HG03175 (cell line): ENCODE data around the gene NEUROD2.

ENCODE experiments used
- ATAC-seq: cut with Tn5 transposase; IDR thresholded peaks from one replicate; pipeline ENCODE4 v1.9.1; 2021; ENCODE audit warnings: mild to moderate bottlenecking, moderate library complexity; ENCODE audit not compliant: unreplicated experiment

Gene NEUROD2

DNA sequence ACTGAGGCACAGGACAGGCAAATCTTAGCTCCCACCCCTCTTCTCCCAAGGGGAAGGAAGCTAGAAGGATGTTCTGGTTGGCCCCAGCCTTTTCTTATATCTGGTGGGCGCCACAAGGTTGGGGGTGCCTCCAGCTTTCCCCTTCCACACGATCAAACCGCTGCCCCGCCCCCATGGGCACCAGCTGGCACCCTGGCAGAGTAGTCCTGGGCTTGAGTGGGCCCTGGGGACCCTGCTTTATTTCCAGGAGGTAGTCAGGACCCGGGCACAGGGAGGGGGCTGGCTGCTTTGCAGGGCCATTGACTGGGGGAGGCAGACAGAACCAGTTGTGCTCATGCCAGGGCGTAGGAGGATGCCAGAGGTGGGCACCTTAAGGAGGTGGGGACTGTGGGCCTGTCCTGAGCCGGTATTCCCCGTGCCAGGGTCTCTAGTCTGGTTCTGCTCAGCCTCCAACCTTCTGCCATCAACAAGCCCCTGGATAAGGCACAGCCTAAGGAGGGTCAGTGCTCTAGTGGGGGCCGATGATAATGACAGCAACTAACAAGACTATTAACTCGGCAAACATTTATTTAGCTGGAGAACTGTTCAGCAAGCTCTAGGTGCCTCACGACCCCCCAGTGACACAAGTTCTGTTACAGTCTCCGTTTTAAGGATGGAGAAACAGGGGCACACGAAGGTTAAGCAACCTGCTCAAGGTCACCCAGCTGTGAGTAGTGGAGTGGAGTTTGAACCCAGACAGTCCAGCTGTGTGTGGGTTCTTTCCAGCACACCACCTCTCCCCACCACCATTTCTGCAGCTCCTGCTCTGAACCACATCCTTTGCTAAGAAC, 11.5 kb upstream of the NEUROD2 start:
- no peak for ATAC-seq

DNA sequence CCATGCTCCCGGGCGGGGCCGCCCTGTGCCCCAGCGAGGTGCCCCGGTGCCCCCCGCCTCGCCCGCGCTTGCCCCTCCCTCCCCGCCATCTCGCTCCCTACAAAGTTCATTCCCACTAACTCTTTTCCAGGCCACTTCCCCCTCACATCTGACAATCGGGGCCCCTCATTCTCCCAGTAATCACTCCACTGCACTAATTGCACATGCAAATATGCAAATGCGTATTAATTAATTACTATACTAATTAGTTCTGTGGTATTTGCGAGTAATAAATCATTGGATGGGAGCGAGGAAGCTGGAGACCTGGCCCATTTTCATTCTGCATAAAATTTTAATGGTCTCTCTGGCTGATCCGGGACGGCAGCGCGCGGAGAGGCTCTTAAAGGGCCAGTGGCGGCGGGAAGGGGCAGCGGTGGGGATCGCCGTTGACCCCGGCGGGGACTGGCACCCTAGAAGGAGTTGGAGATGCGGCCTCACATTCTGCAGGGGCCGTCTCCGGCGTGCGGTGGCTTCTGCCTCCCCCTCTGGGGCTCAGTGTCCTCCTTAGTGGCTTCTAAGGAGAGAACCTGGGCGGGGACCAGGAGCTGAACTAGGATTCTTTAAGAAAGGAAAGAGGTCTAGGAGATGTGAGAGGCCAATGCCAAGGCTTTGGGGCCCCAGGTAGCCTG, 10.7 kb upstream of the NEUROD2 start:
- ATAC-seq: no peak

DNA sequence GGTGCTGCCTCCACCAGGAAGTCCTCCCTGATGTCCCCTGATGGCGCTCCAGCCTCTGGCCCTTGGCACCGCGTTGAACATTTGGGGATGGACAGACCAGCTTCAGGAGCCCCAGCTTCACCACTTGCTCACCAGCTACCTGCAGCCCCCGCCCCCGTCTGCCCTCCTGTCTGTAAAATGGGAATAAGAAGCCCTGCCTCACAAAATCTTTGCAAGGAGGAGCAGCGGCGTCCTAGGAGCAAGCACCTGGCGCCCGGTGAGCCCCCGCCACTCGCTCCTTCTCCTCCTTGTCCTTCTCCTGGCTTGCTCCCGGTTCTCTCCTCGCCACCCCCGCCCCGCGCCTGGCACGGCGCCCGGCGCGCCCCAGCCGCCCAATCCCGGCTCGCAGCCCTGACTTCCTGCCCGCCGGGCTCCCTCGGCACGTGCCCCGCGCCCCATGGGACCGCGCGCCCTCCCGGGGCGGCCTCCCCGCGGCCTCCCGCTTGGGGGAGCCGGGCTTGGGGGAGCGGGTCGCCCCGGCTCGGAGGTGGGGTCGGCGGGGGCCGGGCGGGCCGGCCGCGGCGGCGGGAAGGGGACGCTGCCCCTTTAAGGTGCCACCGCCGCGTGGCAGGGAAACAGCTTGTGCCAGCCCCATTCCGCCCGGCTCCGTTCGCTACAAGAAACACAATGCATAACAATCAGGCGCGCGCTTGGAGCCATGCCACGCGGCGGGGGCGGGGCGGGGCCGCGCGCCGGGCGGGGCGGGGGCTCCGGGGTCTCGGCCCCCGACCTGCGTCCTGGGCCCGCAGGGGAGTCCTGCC, 9.9 kb upstream of the NEUROD2 start:
- no peak for ATAC-seq

DNA sequence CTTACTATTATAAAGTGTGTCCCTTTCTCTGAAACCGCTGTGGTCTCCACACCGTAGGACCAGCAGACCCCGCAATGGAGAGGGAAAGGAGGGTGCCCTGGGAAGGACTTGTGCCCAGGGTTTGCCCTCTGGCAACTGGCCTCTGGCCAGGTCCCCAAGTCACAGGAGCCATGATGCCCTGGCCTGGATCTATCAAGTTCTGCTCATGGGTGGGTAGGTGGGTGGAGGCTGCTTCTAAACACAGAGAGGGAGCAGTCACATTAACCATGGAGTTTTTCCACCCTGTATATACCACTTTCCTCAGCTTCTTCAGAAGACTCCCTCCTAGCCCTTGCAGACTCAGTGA, 9.4 kb upstream of the NEUROD2 start:
- no peak for ATAC-seq

DNA sequence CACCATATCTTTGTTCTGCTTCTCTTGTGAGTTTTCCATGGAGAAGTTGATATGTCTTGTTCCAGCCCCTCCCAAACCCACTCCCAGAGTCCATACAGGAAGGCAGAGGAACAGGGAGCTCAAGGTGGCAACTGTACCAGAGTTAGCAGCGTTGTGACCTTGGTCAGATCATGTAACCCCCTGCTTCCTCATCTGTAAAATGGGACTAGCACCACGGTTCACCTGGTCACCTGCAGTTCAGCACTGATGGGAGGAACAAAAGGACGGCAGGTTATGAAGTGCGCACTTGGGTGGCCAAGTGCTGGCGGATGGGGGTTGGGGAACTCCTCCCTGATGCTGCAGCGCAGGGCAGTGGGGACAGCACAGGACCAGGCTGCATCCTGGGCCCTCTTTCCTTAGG, 7.7 kb upstream of the NEUROD2 start:
- ATAC-seq: no peak

DNA sequence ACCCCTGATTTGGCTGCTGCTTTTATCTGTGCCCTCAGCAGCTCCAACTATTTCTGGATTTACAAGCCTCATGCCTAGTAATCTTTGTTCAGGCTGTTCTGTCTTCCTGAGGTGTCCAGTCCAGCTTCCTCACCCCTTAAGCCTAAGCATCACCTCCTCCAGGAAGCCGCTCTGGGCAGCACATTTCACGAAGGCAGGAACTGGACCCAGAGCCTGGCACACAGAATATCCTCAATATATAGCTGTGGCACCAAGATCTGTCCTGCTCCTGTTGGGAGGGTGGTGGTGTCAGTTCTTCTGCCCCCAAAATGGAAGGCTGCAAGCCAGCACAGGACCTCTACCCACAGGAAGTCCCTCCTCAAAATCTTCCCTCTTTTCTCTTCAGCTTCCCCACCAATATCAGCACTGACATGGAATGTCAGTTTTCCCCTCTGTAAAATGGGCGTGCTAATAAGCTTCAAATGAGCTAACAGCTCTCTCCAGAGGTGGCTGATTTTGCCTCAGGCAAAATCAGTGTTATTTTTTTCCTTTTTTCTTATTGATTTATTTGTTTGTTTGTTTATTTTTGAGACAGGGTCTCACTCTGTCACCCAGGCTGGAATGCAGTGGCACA, 6.9 kb upstream of the NEUROD2 start:
- no peak for ATAC-seq

DNA sequence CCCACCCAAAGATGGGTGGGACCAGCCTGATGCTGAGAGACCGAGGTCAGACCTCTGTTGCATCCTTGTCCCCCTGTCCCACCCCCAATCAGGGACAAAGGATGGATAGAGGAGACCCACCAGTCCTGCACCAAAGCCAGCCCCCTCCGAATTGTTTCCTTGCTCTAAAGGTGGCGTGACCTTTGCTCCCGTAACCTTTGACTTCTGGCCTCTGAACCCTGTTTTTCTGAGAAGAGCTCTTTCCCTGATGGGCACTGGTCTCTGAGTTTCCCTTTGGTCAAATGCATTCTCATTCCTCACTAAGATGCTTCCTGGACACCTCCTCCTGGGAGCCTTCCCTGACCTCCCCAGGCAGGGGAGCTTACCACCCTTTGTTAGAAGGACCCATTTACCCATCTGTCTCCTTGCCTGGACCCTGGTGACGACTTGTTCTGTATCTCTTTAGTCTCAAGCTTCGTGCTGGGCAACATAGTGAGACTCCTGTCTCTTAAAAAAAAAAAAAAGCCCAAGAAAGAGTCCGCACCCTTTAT, 5.3 kb upstream of the NEUROD2 start:
- no peak for ATAC-seq

DNA sequence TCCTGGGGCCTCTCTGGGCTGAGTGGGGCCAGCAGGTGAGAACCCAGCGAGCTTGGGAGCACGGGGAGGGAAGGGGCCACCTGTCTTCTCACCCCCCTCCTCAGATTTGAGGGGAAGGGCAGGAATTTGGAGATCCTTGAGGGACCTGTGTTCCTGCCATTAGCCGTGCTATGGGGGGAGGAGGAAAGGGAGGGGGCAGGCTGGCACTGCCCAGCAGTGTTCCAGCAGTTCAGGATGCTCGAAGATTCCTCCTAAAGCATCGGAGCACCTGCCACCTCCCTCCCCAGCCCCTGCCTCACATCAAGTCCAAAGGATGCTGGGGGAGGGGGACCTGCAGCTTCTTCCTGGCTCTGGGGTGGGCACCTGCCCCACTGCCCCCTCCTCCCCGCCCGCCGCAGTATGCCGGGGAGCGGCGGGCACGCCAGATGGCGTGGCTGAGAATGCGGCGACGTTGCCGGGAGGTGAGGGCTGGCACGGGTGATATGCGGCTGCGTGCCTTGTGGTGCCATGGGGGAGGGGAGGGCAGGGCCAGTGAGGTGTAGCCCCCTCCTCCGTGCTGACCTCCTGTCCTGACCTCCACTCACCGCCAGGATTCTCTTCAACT, 4.7 kb upstream of the NEUROD2 start:
- no peak for ATAC-seq

DNA sequence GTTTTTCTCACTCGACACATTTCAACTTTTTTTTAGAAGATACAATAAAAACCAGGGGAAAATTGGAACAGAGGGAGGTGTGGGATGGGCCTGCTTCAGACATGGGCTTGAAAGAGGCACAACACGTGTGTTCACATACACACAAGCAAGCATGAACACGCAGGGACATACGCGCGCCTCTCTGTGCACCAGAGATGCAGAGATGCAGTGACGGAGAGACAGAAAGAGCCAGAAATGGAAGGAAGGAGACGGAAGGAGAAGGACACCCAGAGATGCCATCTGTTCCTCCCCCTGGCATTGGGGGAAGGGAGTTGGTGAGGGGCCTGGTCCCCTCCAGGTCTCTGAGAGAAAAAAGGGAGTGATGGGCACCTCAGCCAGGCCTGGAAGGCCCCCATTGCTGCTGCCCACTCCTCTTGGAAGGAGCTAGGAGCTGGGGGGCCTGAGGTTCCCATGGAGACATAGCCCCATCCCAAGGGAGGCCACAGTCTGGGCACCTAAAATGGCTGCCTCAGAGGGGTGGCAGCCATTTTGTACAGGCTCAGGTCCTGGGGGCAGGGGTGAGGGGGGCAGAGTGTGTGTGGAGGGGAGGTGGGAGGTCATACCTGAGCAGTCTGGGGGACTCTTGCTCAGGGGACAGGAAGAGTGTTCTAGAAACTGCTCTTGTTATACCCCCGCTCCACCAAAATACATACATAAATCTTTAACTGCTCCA, 3.8 kb upstream of the NEUROD2 start:
- no peak for ATAC-seq

DNA sequence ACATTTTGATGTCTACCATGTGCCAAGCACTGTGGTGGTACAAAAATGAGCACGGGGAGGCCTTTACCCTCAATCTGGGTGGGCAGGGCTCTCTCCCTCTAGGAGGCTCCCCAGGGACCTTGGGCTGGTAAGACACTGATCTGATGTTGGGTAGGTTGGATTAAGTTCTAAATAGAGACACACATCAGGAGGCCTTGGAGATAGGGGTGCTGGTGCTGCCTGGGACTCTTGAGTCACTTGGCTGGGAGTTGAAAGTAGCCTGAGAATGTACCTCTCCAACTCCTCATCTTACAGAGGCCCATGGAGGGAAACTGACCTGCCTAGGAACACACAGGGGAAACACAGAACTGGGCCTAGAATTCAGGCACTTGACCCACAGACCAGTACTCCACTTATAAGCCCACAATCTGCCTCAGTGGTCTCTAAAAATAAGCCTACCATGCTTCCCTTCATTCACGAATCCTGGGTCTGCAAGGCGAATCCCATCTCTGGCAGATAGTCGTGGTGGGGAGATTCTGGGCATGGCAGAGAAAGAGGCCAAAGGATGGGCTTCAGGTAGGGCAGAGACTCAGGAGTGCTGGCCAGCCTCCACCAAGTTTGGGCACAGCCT, 1.8 kb upstream of the NEUROD2 start:
- ATAC-seq: no peak

DNA sequence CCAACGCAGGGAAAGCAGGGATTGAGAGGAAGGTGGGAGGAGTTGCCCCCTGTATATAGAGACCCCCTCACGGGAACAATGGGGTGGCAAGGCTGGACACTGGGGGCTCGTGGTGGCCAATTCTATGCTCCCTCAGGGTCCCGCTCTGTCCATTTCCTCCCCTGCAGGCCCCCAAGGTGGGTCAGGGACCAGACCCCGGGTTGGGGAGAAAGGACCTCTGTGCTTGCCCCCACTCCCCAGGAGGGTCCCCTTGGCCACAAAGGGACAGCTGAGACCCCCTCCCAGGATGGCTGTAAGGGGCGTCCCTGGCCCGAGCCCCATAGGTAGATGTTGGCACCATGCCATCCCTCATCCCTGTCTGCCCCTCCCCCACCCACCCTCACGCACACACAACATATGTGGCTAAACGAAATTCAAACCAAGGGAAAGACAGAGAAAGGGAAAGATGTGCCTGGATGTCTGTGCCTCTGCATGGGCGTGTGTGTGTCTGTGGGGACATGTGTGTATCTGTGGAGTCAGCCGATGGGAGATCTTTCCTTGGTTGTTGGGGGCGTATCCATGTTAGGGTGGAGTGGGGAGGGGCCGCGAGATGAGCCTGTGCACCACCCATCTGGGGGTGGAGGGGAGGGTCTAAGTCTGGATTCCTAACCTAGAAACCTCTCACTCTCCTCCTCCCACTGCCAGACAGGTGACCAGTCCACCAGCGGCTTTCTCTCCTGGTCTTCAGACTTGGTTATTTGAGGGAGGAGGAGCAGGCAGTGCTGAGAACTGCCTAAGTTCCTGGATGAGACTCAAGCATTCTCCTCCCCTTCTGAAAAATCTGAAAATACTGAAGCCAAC, 642 bp upstream of the NEUROD2 start:
- ATAC-seq: no peak

DNA sequence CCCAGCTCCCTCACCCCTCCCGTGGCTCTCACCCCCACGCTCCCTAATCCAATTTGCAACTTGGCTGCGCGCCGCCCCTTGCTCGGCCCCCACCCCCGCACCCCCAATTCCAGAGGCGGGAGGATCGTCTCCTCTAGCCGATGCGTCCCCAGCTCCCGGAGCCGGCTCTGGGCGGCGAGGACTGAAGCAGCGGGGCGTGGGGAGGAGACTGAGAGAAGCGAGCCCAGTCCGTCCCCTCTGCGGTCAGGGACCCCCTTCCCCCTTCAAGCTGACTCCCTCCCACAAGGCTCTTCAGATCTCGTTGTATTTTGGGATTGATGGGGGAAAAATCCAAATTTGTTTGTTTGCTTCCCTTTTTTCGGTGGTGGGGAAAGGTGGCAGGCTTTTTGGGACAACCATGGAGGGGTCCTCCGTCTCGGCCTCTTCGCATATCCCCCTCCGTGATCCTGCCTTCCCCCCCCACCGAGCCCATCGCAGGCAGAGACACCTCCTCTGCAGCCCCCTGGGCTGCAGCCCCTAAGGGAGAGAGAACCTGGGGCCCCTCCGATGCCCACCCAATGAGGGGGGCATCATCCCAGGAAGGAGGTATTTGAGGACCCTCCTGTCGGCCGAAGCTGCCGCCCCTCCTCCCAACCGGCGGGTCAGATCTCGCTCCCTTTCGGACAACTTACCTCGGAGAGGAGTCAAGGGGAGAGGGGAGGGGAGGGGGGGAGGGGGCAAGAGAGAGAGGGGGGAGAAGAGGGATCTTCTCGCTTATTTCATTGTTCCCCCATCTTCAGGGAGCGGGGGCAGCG, 466 bp downstream of the NEUROD2 start:
- no peak for ATAC-seq

DNA sequence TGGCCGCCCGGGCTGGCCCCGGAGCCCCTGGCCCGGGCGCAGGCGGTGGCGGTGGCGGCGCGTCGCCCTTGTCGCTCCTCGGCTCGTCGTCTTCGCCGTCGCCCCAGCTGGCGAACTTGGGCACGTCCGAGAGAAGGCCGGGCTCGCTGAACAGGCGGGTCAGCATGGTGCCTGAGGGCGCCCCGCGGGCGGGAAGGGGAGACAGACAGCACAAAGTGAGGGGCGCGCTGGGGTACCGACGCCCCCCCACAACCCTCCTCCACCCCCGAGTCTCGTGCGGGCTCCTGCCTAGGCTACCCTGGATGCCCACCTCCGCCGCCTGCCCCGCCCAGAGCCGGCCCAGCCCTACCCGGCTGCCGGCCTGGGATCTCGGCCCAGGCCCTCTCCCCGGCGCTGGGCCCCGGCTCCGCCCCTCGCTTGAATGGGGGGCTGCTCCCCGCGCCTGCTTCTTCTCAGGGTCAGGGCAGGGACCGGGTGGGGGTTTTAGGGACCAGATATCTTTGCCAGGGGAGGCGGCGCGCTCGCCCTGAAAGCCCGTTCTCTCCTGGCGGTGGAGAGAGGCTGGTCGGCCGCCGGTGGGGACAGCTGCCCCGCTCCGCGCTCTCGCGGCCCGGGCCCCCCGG, 1.2 kb downstream of the NEUROD2 start:
- ATAC-seq: no peak

DNA sequence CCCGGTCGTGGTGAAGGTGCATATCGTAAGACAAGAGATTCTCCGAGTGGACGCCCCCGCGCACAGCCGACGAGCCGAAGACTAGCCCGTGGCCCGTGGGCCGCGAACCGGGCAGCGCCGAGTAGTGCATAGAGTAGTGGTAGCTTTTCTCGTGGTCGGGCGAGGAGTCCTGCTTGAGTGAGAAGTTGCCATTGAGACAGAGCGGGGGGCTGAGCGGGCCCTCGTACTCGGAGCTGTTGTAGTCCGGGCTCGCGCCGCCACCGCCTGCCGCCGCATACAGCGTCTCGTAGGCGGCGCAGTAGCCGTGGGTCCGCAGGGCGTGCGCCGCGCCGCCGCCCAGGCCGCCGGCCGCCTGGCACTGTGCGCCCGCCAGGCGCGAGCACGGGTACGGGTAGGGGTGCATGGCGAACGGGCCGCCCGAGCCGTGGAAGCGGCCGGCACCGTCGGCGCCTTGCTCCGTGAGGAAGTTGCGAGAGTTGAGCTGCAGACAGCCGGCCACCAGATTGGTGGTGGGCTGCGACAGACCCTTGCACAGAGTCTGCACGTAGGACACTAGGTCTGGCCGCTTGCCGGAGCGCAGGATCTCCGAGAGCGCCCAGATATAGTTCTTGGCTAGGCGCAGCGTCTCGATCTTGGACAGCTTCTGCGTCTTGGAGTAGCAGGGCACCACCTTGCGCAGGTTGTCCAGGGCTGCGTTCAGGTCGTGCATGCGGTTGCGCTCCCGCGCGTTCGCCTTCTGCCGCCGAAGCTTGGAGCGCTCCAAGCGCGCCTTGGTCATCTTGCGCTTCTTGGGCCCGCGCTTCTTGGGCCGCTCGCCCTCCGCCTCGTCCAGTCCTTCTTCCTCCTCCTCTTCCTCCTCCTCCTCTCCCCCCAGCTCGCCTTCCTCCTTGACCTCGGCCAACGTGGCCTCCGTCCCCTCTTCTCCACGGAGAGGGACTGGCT, 2.0 kb downstream of the NEUROD2 start:
- ATAC-seq: no peak

DNA sequence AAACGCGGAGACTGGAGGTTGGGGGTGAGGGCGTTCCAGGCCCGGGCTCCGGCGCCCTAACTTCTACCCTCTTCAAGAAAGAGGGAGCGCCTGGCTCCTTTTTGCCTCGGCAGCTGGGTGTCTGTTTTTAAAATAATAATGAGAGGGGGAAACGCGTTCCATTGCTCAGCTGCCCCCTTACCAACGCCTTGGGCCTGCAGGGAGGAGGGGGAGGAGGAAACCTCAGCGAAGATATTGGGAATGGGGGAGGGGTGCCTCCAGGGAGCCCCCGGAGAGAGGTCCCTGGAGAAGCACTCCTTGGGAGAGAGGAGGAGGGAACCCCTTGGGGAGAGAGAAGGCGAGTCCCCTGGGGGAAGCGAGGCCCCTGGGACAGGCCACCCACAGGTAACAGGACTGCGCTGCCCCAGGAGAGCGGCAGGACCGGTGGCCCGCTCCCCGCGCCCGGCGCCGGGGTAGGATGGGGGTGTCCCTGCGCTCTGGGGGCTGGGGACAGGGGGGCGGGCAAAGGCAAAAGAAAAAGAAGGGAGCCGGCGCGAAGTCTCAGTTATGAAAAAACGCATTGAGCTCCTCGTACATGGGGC, 2.7 kb downstream of the NEUROD2 start:
- no peak for ATAC-seq
